Measurements from ENCODE around the gene ZNF280A.

The ZNF280A gene

GRCh38 chr22:22554587-22555284 lies 34.7 kb upstream of the ZNF280A start:
- H3K27ac ChIP-seq (ENCODE audit: poor library complexity, severe bottlenecking): no peak overlapping the region
- ATAC-seq (ENCODE audit: low read depth): no peak
- H3K36me3 ChIP-seq (ENCODE audit: low read depth): no peaks in the 10 kb centered on the region
- no peak for TF ChIP-seq CTCF (IDR thresholded peaks at IDR 0.05; ENCODE audit: poor library complexity, severe bottlenecking)
- H3K27me3 ChIP-seq (ENCODE audit: insufficient read depth, poor library complexity, severe bottlenecking): no peaks in the 10 kb centered on the region
- H3K9me3 ChIP-seq (ENCODE audit: severe bottlenecking): peaks cover 7% of the 10 kb centered on the region
- no peak overlapping the region for H3K4me3 ChIP-seq (ENCODE audit: severe bottlenecking)
- no peak for DNase-seq (ENCODE audit: low spot score)
- no peaks in the 10 kb centered on the region for H3K4me1 ChIP-seq (ENCODE audit: insufficient read depth, poor library complexity, severe bottlenecking)

- ATAC-seq (ENCODE audit: low read depth): no peak
- Histone ChIP-seq H3K27me3 (ENCODE audit: insufficient read depth, poor library complexity, severe bottlenecking) (no peaks in the 10 kb centered on the region), H3K27ac (ENCODE audit: poor library complexity, severe bottlenecking) (no peak overlapping the region), H3K36me3 (ENCODE audit: low read depth) (no peaks in the 10 kb centered on the region), H3K9me3 (ENCODE audit: severe bottlenecking) (peaks cover 8% of the 10 kb centered on the region), H3K4me3 (ENCODE audit: severe bottlenecking) (no peak overlapping the region), H3K4me1 (ENCODE audit: insufficient read depth, poor library complexity, severe bottlenecking) (no peaks in the 10 kb centered on the region)
- DNase-seq (ENCODE audit: low spot score): no peak
- TF ChIP-seq CTCF (IDR thresholded peaks at IDR 0.05; ENCODE audit: poor library complexity, severe bottlenecking): no peak
These were observed 33.9 kb upstream of the ZNF280A start for GRCh38 chr22:22553735-22554586.

- H3K27ac ChIP-seq (ENCODE audit: poor library complexity, severe bottlenecking): no peak overlapping the region
- H3K4me3 ChIP-seq (ENCODE audit: severe bottlenecking): no peak overlapping the region
- no peaks in the 10 kb centered on the region for H3K36me3 ChIP-seq (ENCODE audit: low read depth)
- no peaks in the 10 kb centered on the region for H3K27me3 ChIP-seq (ENCODE audit: insufficient read depth, poor library complexity, severe bottlenecking)
- H3K4me1 ChIP-seq (ENCODE audit: insufficient read depth, poor library complexity, severe bottlenecking): no peaks in the 10 kb centered on the region
- TF ChIP-seq CTCF (IDR thresholded peaks at IDR 0.05; ENCODE audit: poor library complexity, severe bottlenecking): no peak
- ATAC-seq (ENCODE audit: low read depth) (no peak), DNase-seq (ENCODE audit: low spot score) (no peak)
- H3K9me3 ChIP-seq (ENCODE audit: severe bottlenecking): peaks cover 5% of the 10 kb centered on the region
These were observed 33.1 kb upstream of the ZNF280A start for GRCh38 chr22:22553141-22553540.

- ATAC-seq (ENCODE audit: low read depth): 0 out of 3 replicates have a peak, but pooled peaks have one; percentile 25
- no peak for TF ChIP-seq CTCF (IDR thresholded peaks at IDR 0.05; ENCODE audit: poor library complexity, severe bottlenecking)
- Histone ChIP-seq H3K9me3 (ENCODE audit: severe bottlenecking) (peaks cover 7% of the 10 kb centered on the region), H3K4me3 (ENCODE audit: severe bottlenecking) (no peak overlapping the region), H3K27me3 (ENCODE audit: insufficient read depth, poor library complexity, severe bottlenecking) (no peaks in the 10 kb centered on the region), H3K36me3 (ENCODE audit: low read depth) (no peaks in the 10 kb centered on the region), H3K27ac (ENCODE audit: poor library complexity, severe bottlenecking) (no peak overlapping the region), H3K4me1 (ENCODE audit: insufficient read depth, poor library complexity, severe bottlenecking) (no peaks in the 10 kb centered on the region)
- DNase-seq (ENCODE audit: low spot score): no peak
These were observed 32.6 kb upstream of the ZNF280A start for GRCh38 chr22:22552630-22553029.
